ENCODE results near the gene CFI. TPM values are rescaled to one million over a fixed set of nuclear protein-coding genes. Genes with fewer than 3 reads are reported as not detected.
A peak's percentile ranks its signal among the peaks of the same experiment; 100 is the strongest.

CFI gene
- polyA plus RNA-seq, 2 donors: 5.7 to 7.9 TPM

- Histone ChIP-seq H3K4me1 (ENCODE audit: control insufficient read depth in 2 of 2, insufficient read depth in 2 of 2, low read length in 1 of 2) (no peaks in the 10 kb centered on the region), H3K27ac (ENCODE audit: low read depth in 2 of 2, low read length in 1 of 2) (no peak overlapping the region), H3K9me3 (ENCODE audit: control insufficient read depth in 2 of 2, insufficient read depth in 1 of 2, low read depth in 1 of 2, low read length in 1 of 2) (no peaks in the 10 kb centered on the region), H3K4me3 (ENCODE audit: low read depth in 1 of 2, low read length in 2 of 2) (no peak overlapping the region), H3K36me3 (ENCODE audit: control insufficient read depth in 2 of 2, insufficient read depth in 2 of 2, low read length in 1 of 2) (no peaks in the 10 kb centered on the region), H3K27me3 (ENCODE audit: control insufficient read depth in 1 of 2, insufficient read depth in 2 of 2, low read length in 2 of 2) (no peaks in the 10 kb centered on the region)
- 88 to 93% methylated on average over 10 of the region's 10 CpGs for WGBS, 2 donors
These were observed 63.5 kb downstream of the CFI start for GRCh38 chr4:109738104-109738872.

GRCh38 chr4:109735566-109736365 lies 66.0 kb downstream of the CFI start:
- H3K4me3 ChIP-seq (ENCODE audit: low read depth in 1 of 2, low read length in 2 of 2): no peak overlapping the region
- H3K36me3 ChIP-seq (ENCODE audit: control insufficient read depth in 2 of 2, insufficient read depth in 2 of 2, low read length in 1 of 2): no peaks in the 10 kb centered on the region
- H3K9me3 ChIP-seq (ENCODE audit: control insufficient read depth in 2 of 2, insufficient read depth in 1 of 2, low read depth in 1 of 2, low read length in 1 of 2): no peaks in the 10 kb centered on the region
- no peaks in the 10 kb centered on the region for H3K4me1 ChIP-seq (ENCODE audit: control insufficient read depth in 2 of 2, insufficient read depth in 2 of 2, low read length in 1 of 2)
- no peak overlapping the region for H3K27ac ChIP-seq (ENCODE audit: low read depth in 2 of 2, low read length in 1 of 2)
- WGBS, 2 donors: 67 to 84% methylated on average over 7 of the region's 7 CpGs
- H3K27me3 ChIP-seq (ENCODE audit: control insufficient read depth in 1 of 2, insufficient read depth in 2 of 2, low read length in 2 of 2): no peaks in the 10 kb centered on the region

GRCh38 chr4:109733728-109734127 lies 68.1 kb downstream of the CFI start:
- Histone ChIP-seq H3K27me3 (ENCODE audit: control insufficient read depth in 1 of 2, insufficient read depth in 2 of 2, low read length in 2 of 2) (no peaks in the 10 kb centered on the region), H3K4me3 (ENCODE audit: low read depth in 1 of 2, low read length in 2 of 2) (no peak overlapping the region), H3K4me1 (ENCODE audit: control insufficient read depth in 2 of 2, insufficient read depth in 2 of 2, low read length in 1 of 2) (peaks cover 0 to 2% of the 10 kb centered on the region in 2 donors), H3K36me3 (ENCODE audit: control insufficient read depth in 2 of 2, insufficient read depth in 2 of 2, low read length in 1 of 2) (no peaks in the 10 kb centered on the region), H3K27ac (ENCODE audit: low read depth in 2 of 2, low read length in 1 of 2) (no peak overlapping the region), H3K9me3 (ENCODE audit: control insufficient read depth in 2 of 2, insufficient read depth in 1 of 2, low read depth in 1 of 2, low read length in 1 of 2) (no peaks in the 10 kb centered on the region)
- WGBS, 2 donors: 84 to 89% methylated on average over 5 of the region's 5 CpGs

DNA sequence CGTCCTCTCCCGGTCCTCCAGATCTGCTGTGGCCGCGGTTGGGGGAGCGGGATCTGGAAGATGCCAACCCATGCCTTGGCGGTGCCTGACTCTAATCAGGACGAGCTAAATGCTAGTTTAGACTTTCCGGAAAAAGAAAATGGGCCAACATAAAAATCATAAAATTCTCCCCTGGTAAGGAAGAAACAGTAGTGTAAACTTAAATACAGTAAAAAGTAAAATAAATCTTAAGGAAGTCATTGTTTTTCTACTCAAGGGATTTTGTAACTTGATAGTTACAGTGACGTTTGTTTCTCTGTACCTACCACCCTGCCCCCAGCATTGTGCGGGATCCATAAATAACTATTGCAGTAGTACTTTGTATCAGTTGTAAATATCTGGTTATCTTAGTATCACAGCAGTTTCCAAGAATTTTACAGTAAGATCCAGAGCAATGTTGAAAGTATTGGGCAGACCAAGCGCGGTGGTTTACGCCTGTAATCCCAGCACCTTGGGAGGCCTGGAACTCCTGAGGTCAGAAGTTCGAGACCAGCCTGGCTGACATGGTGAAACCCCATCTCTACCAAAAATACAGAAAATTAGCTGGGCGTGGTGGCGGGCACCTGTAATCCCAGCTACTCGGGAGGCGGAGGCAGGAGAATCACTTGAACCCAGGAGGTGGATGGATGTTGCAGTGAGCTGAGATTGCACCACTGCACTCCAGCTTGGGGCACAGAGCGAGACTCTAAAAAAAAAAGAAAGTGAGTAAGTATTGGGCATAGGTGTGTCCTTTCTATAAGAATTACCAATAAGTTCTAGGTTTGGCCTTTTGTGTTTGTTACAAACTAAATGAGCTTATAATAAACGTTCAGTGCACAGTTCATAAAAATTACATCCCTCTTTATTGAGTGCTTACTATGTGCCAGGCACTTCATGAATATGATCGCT lies 70.9 kb downstream of the CFI start:
- peaks cover 0 to 2% of the 10 kb centered on the region in 2 donors for H3K4me1 ChIP-seq (ENCODE audit: control insufficient read depth in 2 of 2, insufficient read depth in 2 of 2, low read length in 1 of 2)
- H3K9me3 ChIP-seq (ENCODE audit: control insufficient read depth in 2 of 2, insufficient read depth in 1 of 2, low read depth in 1 of 2, low read length in 1 of 2): no peaks in the 10 kb centered on the region
- H3K36me3 ChIP-seq (ENCODE audit: control insufficient read depth in 2 of 2, insufficient read depth in 2 of 2, low read length in 1 of 2): no peaks in the 10 kb centered on the region
- H3K27me3 ChIP-seq (ENCODE audit: control insufficient read depth in 1 of 2, insufficient read depth in 2 of 2, low read length in 2 of 2): no peaks in the 10 kb centered on the region
- peak overlapping the region; percentile 52 to 57 for H3K4me3 ChIP-seq (ENCODE audit: low read depth in 1 of 2, low read length in 2 of 2)
- 52 to 54% methylated on average over 21 of the region's 21 CpGs for WGBS, 2 donors
- peak overlapping the region; percentile 78 to 90 for H3K27ac ChIP-seq (ENCODE audit: low read depth in 2 of 2, low read length in 1 of 2)

DNA sequence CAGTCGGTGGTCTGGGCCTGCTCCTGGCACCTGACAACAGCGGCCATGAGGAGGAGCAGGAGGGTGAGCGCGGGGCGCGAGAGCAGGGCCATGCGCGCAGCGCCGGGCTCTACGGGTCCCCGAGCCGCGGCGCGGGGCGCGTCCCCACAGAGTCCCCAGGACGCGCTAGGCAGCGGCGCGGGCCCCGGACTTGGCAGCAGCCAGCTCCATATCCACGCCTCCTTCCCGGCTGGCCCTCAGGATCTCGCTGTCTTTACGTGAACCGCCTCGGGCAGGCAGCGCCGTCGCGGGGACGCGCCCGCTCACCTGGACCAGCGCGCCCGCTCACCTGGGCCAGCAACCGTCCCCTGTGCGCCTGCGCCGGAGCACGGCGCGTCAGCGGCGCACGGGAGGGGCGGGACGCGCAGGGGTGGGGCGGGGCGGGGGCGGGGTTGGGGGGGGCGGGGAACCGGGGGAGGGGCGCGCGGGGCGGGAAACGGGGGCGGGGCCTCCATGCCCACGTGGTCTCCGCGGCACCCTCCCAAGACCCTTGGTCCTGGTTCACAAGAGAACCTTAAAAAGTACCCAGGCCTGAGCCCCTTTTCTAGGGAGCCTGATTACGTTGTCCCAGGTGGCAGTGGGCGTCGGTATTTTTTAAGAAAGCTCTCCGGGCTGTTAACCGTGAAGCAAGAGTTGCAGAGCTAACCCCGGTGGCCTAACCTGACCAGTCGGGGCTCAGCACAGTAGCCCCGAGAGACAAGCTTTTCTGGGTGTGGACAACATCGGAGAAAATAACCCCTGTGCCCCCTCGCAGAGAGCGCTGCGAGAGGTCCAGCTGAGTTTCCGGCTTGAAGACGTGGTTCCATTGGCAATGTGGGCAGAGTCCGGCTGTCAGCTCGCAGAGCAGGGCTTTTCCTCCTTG lies 71.8 kb downstream of the CFI start, which contains the start of gene PLA2G12A:
TSS of gene PLA2G12A (minus strand) at position 353 of the 901 bp plus-strand sequence. CDS start at position 92, 261 bp downstream.
- Histone ChIP-seq H3K4me3 (ENCODE audit: low read depth in 1 of 2, low read length in 2 of 2) (peak within 1 kb of the TSS; percentile 52 to 89), H3K9me3 (ENCODE audit: control insufficient read depth in 2 of 2, insufficient read depth in 1 of 2, low read depth in 1 of 2, low read length in 1 of 2) (no peaks in the 10 kb centered on the region), H3K27ac (ENCODE audit: low read depth in 2 of 2, low read length in 1 of 2) (peak within 1 kb of the TSS; percentile 84 to 90), H3K4me1 (ENCODE audit: control insufficient read depth in 2 of 2, insufficient read depth in 2 of 2, low read length in 1 of 2) (peaks cover 0 to 2% of the 10 kb centered on the region in 2 donors), H3K36me3 (ENCODE audit: control insufficient read depth in 2 of 2, insufficient read depth in 2 of 2, low read length in 1 of 2) (no peaks in the 10 kb centered on the region), H3K27me3 (ENCODE audit: control insufficient read depth in 1 of 2, insufficient read depth in 2 of 2, low read length in 2 of 2) (no peaks in the 10 kb centered on the region)
- 0 to 1% methylated on average over 71 to 83 of the region's 83 CpGs for WGBS, 2 donors

- Histone ChIP-seq H3K27ac (ENCODE audit: low read depth in 2 of 2, low read length in 1 of 2) (peak overlapping the region; percentile 75 to 84), H3K27me3 (ENCODE audit: control insufficient read depth in 1 of 2, insufficient read depth in 2 of 2, low read length in 2 of 2) (no peaks in the 10 kb centered on the region), H3K4me3 (ENCODE audit: low read depth in 1 of 2, low read length in 2 of 2) (peak overlapping the region; percentile 52 to 89), H3K36me3 (ENCODE audit: control insufficient read depth in 2 of 2, insufficient read depth in 2 of 2, low read length in 1 of 2) (no peaks in the 10 kb centered on the region), H3K9me3 (ENCODE audit: control insufficient read depth in 2 of 2, insufficient read depth in 1 of 2, low read depth in 1 of 2, low read length in 1 of 2) (no peaks in the 10 kb centered on the region), H3K4me1 (ENCODE audit: control insufficient read depth in 2 of 2, insufficient read depth in 2 of 2, low read length in 1 of 2) (peaks cover 0 to 2% of the 10 kb centered on the region in 2 donors)
- WGBS, 2 donors: 2 to 3% methylated on average over 25 of the region's 25 CpGs
These were observed 72.6 kb downstream of the CFI start for GRCh38 chr4:109729117-109729717.

DNA sequence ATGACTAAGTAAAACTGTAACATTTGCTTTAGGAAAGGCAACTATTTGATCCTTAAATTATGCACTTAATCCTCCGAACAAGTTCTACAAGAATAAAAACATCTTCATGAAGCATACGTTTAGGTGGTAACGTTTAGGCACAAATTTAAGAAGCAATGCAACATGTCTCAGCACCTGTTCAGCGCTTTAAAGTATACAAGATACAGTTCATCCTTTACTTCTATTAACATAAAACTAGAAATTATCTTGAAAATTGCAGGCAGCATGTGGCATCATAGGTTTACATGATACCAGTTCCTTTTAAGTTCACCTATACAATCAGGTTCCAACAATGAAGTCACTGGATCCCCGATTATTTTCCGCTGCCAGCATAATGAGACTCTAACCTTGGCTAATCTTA lies 73.4 kb downstream of the CFI start:
- Histone ChIP-seq H3K9me3 (ENCODE audit: control insufficient read depth in 2 of 2, insufficient read depth in 1 of 2, low read depth in 1 of 2, low read length in 1 of 2) (no peaks in the 10 kb centered on the region), H3K36me3 (ENCODE audit: control insufficient read depth in 2 of 2, insufficient read depth in 2 of 2, low read length in 1 of 2) (no peaks in the 10 kb centered on the region), H3K27ac (ENCODE audit: low read depth in 2 of 2, low read length in 1 of 2) (no peak overlapping the region), H3K27me3 (ENCODE audit: control insufficient read depth in 1 of 2, insufficient read depth in 2 of 2, low read length in 2 of 2) (no peaks in the 10 kb centered on the region), H3K4me3 (ENCODE audit: low read depth in 1 of 2, low read length in 2 of 2) (peak overlapping the region in 1 of 2 donors; percentile 52), H3K4me1 (ENCODE audit: control insufficient read depth in 2 of 2, insufficient read depth in 2 of 2, low read length in 1 of 2) (peaks cover 0 to 2% of the 10 kb centered on the region in 2 donors)
- WGBS, 2 donors: 45 to 50% methylated on average over 6 of the region's 6 CpGs

DNA sequence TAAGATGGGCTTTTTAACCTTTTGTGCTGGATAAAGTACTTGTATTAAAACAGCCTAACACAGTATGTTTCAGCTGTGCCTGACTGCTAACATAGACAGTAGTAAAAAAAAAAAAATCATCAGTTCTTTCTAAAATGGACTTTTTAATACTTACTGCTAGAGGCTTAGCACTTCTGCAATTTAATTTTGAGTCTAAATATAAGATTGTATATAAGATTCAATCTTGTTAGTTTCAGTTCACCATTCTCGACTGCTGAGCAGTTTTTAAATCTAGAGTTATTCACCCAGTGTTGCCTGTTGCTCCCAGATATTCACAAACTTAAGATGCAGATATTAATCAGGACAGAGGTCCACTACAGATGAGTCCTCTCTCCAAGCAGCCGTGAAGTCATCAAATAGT lies 78.7 kb downstream of the CFI start:
- H3K4me3 ChIP-seq (ENCODE audit: low read depth in 1 of 2, low read length in 2 of 2): no peak overlapping the region
- H3K27me3 ChIP-seq (ENCODE audit: control insufficient read depth in 1 of 2, insufficient read depth in 2 of 2, low read length in 2 of 2): no peaks in the 10 kb centered on the region
- no peak overlapping the region for H3K27ac ChIP-seq (ENCODE audit: low read depth in 2 of 2, low read length in 1 of 2)
- no peaks in the 10 kb centered on the region for H3K36me3 ChIP-seq (ENCODE audit: control insufficient read depth in 2 of 2, insufficient read depth in 2 of 2, low read length in 1 of 2)
- no peaks in the 10 kb centered on the region for H3K4me1 ChIP-seq (ENCODE audit: control insufficient read depth in 2 of 2, insufficient read depth in 2 of 2, low read length in 1 of 2)
- 88 to 94% methylated on average over 2 of the region's 2 CpGs for WGBS, 2 donors
- H3K9me3 ChIP-seq (ENCODE audit: control insufficient read depth in 2 of 2, insufficient read depth in 1 of 2, low read depth in 1 of 2, low read length in 1 of 2): no peaks in the 10 kb centered on the region

Measured in esophagus (tissue), 2 donors.